Fibroblast of villous mesenchyme (primary cell): ENCODE results near the gene SPINT2. TPM values are rescaled to one million over a fixed set of nuclear protein-coding genes. Genes with fewer than 3 reads are reported as not detected.

Experiments used
- DNase-seq: peaks from one replicate; pipeline ENCODE4 v3.0.0-alpha.2; 2010; ENCODE audit warnings: low read depth
- H3K4me3 ChIP-seq: 2 replicates; pipeline ENCODE4 v1.5.1; 2011; ENCODE audit warnings: low read depth, mild to moderate bottlenecking, low read length
- total RNA-seq: library from RNA; depleted of rRNA; stranded (reverse); fragments of >200 nt; gene quantifications from 2 replicates; pipeline ENCODE4 v1.2.3, GENCODE V29; 2012
- TF ChIP-seq, protein P1 (sequence below): IDR thresholded peaks from 2 replicates; pipeline ENCODE4 v1.5.1; 2012; ENCODE audit warnings: low read depth, mild to moderate bottlenecking, low read length; ENCODE audit not compliant: insufficient read depth

The SPINT2 gene
- total RNA-seq, 1 donor, result 3.5 TPM

GRCh38 chr19:38315657-38316476 is 51.5 kb downstream of the SPINT2 start, which contains the start of gene YIF1B:
TSS of gene YIF1B (minus strand) at chr19:38315947. CDS start at chr19:38315917, 30 bp downstream.
- peak; percentile 98 for DNase-seq
- TF ChIP-seq, protein P1, sequence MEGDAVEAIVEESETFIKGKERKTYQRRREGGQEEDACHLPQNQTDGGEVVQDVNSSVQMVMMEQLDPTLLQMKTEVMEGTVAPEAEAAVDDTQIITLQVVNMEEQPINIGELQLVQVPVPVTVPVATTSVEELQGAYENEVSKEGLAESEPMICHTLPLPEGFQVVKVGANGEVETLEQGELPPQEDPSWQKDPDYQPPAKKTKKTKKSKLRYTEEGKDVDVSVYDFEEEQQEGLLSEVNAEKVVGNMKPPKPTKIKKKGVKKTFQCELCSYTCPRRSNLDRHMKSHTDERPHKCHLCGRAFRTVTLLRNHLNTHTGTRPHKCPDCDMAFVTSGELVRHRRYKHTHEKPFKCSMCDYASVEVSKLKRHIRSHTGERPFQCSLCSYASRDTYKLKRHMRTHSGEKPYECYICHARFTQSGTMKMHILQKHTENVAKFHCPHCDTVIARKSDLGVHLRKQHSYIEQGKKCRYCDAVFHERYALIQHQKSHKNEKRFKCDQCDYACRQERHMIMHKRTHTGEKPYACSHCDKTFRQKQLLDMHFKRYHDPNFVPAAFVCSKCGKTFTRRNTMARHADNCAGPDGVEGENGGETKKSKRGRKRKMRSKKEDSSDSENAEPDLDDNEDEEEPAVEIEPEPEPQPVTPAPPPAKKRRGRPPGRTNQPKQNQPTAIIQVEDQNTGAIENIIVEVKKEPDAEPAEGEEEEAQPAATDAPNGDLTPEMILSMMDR, result no peak
- H3K4me3 ChIP-seq, result peak within 1 kb of the TSS; percentile 81

DNA sequence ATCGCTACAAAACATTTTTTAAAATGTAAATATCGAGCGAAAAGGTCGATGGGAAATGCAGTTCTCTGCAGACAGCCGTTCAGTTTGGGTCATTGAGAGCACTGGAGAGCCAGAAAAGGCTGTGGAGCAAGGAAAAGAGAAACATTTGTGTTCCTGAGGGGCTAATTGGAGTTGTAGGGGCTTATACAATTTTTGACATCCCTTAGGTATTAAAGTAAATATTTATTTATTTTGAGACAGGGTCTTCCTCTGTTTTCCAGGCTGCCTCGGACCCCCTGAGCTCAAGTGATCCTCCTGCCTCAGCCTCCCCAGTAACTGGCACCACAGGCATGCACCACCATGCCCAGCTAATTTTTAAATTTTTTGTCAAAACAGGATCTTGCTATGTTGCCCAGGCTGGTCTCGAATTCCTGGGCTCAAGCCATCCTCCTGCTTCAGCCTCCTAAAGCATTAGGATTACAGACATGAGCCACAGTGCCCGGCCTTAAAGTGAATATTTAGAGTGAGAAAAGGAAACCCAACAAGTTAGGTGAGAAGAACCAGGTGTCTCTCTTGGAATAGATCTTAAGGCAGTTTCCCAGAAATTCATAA is 52.2 kb downstream of the SPINT2 start:
- H3K4me3 ChIP-seq, result no peak overlapping the region

GRCh38 chr19:38317104-38317612 is 52.8 kb downstream of the SPINT2 start:
- H3K4me3 ChIP-seq, result no peak overlapping the region
- no peak for DNase-seq
- TF ChIP-seq, protein P1, result no peak

More for the DNA sequence above, 52.2 kb downstream of the SPINT2 start:
- DNase-seq, result no peak
- TF ChIP-seq, protein P1, result no peak

DNA sequence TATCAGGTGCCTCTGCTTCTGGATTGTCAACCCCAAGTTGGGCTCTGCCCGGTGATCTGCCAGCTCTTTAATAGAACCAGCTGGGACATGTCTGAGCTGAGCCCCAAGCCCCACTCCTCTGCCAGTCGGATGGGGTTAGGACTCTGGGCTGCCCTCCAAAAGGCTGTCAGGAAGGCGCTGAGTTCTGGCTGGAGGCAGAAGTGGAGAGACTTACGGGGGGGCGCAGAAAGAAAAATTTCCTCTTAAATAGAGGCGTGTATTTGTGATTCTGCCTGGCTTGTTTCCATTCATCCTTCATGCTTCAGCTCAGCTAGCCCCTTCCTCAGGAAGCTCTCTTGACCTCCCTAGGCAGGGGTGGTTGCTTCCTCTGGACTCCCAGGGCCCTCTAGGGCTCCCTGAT is 54.3 kb downstream of the SPINT2 start:
- DNase-seq, result peak; percentile 33
- TF ChIP-seq, protein P1, result no peak
- no peak overlapping the region for H3K4me3 ChIP-seq

- peak within 1 kb of the TSS; percentile 73 for H3K4me3 ChIP-seq
- TF ChIP-seq, protein P1, result no peak
- DNase-seq, result peak; percentile 42
These were observed 55.3 kb downstream of the SPINT2 start, which contains the start of gene KCNK6 for GRCh38 chr19:38319421-38320258. TSS of gene KCNK6 (plus strand) at chr19:38319845. CDS start at chr19:38319951, 106 bp downstream.

- TF ChIP-seq, protein P1, result no peak
- DNase-seq, result no peak
- H3K4me3 ChIP-seq, result peak overlapping the region; percentile 73
These were observed 56.6 kb downstream of the SPINT2 start for GRCh38 chr19:38320969-38321339.
